ENCODE data around the gene KRTAP5-5.

KRTAP5-5 gene

DNA sequence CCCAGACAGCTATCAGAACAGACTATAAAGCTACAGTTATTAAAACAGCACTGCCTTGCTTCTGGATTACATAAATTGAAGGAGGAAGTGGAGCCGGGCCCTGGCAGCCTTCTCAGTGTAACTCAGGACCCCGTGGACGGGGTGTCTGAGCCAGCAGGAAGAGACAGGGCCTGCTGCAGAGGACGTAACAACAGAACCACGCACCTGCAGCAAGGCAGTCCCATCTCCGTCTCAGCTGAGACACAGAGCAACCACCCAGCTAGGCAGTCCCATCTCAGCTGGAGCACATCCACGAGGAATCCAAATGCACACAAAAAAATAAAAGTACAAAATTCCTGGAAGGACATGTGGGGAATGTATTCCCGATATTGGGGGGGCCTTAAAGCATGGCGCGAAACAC is 50.3 kb downstream of the KRTAP5-5 start:
- no peak for DNase-seq

Data from activated gamma-delta T cell (primary cell).